Kidney (tissue), 14 donors: ENCODE measurements around the gene GMEB2. TPM values are rescaled to one million over a fixed set of nuclear protein-coding genes. Genes with fewer than 3 reads are reported as not detected.

Source experiments
- DNase-seq, 5 donors: peaks; one replicate each; pipeline ENCODE4 v3.0.0-alpha.2; 2013 to 2020
- FAIRE-seq: peaks from 2 replicates; lab custom pipeline; 2012; peaks lifted over from hg19 to GRCh38; lab: Jason Lieb, UNC
- H3K27ac ChIP-seq, 2 donors: one replicate each; pipeline ENCODE4 v1.7.0; 2013; ENCODE audit warnings: low read depth in 2 of 2, low read length in 2 of 2, inconsistent platforms in 1 of 2
- H3K27me3 ChIP-seq: one replicate; pipeline ENCODE4 v1.7.1; 2013; ENCODE audit warnings: low read length, inconsistent platforms; ENCODE audit not compliant: control insufficient read depth, insufficient read depth
- H3K36me3 ChIP-seq, 3 donors: one replicate each; pipeline versions ENCODE4 v1.7.0 to v1.7.1; 2013; ENCODE audit warnings: low read length in 3 of 3, control low read depth in 1 of 3, inconsistent platforms in 1 of 3; ENCODE audit not compliant: insufficient read depth in 3 of 3, control insufficient read depth in 2 of 3
- H3K4me1 ChIP-seq, 3 donors: one replicate each; pipeline versions ENCODE4 v1.7.0 to v1.7.1; 2013; ENCODE audit warnings: low read length in 3 of 3, inconsistent platforms in 1 of 3, low read depth in 1 of 3; ENCODE audit not compliant: control insufficient read depth in 2 of 3, insufficient read depth in 2 of 3
- H3K4me3 ChIP-seq, 3 donors: one replicate each; pipeline versions ENCODE4 v1.7.0 to v1.8.1; 2013; ENCODE audit warnings: low read length in 3 of 3, control low read depth in 1 of 3, inconsistent platforms in 1 of 3
- H3K9ac ChIP-seq, 3 donors: one replicate each; pipeline versions ENCODE4 v1.7.0 to v1.7.1; 2013; ENCODE audit warnings: low read length in 3 of 3, control low read depth in 1 of 3, inconsistent platforms in 1 of 3
- H3K9me3 ChIP-seq, 3 donors: one replicate each; pipeline versions ENCODE4 v1.7.0 to v1.7.1; 2013; ENCODE audit warnings: low read length in 3 of 3, control low read depth in 1 of 3, inconsistent platforms in 1 of 3; ENCODE audit not compliant: control insufficient read depth in 2 of 3, insufficient read depth in 1 of 3
- intact Hi-C: fragments of 100-400 bp; cut with DNase I; formaldehyde crosslinking; loops from one replicate; pipeline ENCODE4 v1.11.1; 2022
- polyA plus RNA-seq: library from polyadenylated mRNA; stranded (reverse); fragments of 350-450 nt; fragmentation: Illumina TruSeq; extraction: RNeasy Lipid Tissue Mini Kit (QIAGEN cat#74804); gene quantifications from one replicate; pipeline ENCODE4 v1.2.3, GENCODE V29; 2014; ENCODE audit warnings: low read depth, low replicate concordance; ENCODE audit not compliant: insufficient read depth
- total RNA-seq: library from RNA; stranded (reverse); fragmentation: NEBNext Ultra II Directional; extraction: Animal tissue kit (Norgen Biotek cat#: 25700); gene quantifications from one replicate; pipeline ENCODE4 v1.2.1, GENCODE V29; 2021
- TF ChIP-seq, protein P1 (sequence below): IDR thresholded peaks from 3 replicates; pipeline ENCODE4 v1.5.1; 2012; ENCODE audit warnings: mild to moderate bottlenecking, moderate library complexity, borderline replicate concordance; ENCODE audit not compliant: insufficient read depth; ENCODE audit errors: extremely low read depth
- donor health status: control.
- donor health status: control.
- donor health status: control.
- donor health status: control.
- donor health status: control.
- donor health status: DM: yes; HTN: yes; CAD: no.
- donor health status: Normal renal cell carcinoma (clear cell type).

Gene GMEB2
- total and polyA plus RNA-seq, 2 donors from 2014 or later, result 6.1 to 13.4 TPM

DNA sequence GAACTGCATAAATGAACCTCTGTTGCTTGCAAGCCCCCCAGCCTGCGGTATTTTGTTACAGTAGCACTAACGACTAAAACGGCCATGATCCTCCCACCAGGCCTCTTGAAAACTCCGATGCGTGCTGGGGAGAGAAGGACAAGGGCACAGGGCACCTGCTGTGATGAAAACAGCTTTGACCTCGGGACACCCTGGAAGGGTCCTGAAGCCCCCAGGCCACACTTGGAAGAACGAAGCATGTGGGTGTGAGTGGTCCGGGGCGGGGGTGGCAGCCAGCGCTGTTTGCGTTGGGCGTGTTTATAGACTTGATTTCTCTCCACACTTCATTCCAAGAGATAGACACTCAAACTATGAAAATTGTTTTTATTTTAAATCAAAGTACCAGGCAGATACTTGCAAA, 39.6 kb downstream of the GMEB2 start:
- no peaks in the 10 kb centered on the region for H3K4me1 ChIP-seq
- H3K27ac ChIP-seq, result no peak overlapping the region
- H3K27me3 ChIP-seq, result no peaks in the 10 kb centered on the region
- DNase-seq (peak in 1 of 5 donors; percentile 31), FAIRE-seq (no peak)
- H3K4me3 ChIP-seq, result no peak overlapping the region
- H3K9me3 ChIP-seq, result no peaks in the 10 kb centered on the region
- H3K36me3 ChIP-seq, result peaks cover 0 to 16% (median 5%) of the 10 kb centered on the region in 3 donors
- TF ChIP-seq, protein P1, sequence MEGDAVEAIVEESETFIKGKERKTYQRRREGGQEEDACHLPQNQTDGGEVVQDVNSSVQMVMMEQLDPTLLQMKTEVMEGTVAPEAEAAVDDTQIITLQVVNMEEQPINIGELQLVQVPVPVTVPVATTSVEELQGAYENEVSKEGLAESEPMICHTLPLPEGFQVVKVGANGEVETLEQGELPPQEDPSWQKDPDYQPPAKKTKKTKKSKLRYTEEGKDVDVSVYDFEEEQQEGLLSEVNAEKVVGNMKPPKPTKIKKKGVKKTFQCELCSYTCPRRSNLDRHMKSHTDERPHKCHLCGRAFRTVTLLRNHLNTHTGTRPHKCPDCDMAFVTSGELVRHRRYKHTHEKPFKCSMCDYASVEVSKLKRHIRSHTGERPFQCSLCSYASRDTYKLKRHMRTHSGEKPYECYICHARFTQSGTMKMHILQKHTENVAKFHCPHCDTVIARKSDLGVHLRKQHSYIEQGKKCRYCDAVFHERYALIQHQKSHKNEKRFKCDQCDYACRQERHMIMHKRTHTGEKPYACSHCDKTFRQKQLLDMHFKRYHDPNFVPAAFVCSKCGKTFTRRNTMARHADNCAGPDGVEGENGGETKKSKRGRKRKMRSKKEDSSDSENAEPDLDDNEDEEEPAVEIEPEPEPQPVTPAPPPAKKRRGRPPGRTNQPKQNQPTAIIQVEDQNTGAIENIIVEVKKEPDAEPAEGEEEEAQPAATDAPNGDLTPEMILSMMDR, result no peak
- intact Hi-C loops, result no loop called here
- H3K9ac ChIP-seq, result no peak overlapping the region

DNA sequence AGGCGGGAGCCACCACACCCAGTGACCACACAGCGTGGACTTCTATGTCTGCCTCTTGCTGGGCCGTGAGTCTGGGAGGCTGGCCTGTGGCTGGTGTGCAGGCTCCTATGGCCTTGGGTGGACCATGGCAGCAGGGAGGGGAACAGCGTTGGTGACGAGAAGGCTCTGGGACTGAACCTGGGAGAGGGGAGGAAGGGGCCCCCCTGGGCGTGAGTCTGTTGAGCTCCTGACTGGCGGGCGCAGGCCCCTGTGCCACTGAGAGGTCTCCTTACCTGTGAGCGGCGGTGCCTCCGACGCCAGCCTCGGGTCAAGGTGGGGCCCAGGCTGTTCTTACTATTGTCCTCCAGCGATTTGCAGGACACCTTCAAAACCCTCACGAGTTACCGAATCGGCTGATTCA, 40.1 kb downstream of the GMEB2 start:
- Histone ChIP-seq H3K4me3 (no peak overlapping the region), H3K9ac (no peak overlapping the region), H3K36me3 (peaks cover 0 to 16% (median 5%) of the 10 kb centered on the region in 3 donors), H3K4me1 (no peaks in the 10 kb centered on the region), H3K27ac (no peak overlapping the region), H3K9me3 (no peaks in the 10 kb centered on the region), H3K27me3 (no peaks in the 10 kb centered on the region)
- no peak for FAIRE-seq
- TF ChIP-seq, protein P1, result no peak
- intact Hi-C loops, result no loop called here
- peak in 1 of 5 donors; percentile 73 for DNase-seq

DNA sequence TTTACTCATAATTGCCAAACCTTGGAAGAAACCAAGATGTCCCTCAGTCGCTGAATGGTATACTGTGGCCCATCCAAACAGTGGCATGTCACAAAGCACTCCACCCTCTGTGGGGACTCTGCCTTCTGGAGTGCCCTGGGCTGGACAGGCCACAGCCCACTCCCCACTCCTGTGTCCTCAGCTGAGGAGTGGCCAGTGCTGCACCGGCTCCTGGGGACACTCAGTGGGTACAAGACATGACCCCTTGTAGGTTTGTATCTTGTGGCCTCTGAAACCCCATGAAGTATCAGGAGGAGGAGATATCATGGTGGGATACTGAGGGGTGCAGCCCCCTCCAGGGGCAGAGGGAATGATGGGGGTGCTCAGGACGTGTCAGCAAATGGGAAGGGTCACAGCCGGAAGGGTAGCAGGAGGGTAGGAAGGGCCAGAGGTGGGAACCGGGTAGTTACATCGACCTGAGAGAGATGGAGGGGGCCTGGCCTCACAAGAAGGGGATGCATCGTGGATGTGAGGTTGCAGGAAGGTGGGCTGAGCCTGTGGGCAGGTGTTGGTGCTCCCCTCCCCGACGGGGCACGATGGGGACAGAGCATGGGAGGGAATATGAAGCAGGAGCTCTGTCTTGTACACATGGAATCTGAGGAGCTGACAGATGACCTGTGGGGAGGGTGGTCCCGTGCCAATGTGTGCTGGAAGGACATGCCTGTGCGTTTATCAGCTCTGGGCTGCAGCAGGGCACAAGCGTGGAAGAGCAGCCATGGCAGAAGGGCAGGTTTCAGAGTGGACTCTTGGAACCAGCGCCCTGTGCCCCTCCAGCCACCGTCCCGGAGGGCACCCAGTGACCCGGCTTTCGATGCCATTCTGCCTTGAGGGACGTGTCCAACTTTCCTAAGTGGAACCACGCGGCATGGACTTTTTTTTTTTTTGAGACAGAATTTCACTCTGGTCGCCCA, 41.0 kb downstream of the GMEB2 start:
- Histone ChIP-seq H3K27me3 (no peaks in the 10 kb centered on the region), H3K27ac (no peak overlapping the region), H3K4me1 (no peaks in the 10 kb centered on the region), H3K4me3 (no peak overlapping the region), H3K9ac (no peak overlapping the region), H3K36me3 (peaks cover 0 to 10% (median under 1%) of the 10 kb centered on the region in 3 donors), H3K9me3 (no peaks in the 10 kb centered on the region)
- FAIRE-seq (no peak), DNase-seq (peak in 1 of 5 donors; percentile 52)
- TF ChIP-seq, protein P1, result no peak
- intact Hi-C loops, result no loop called here
